ENCODE results near the gene LZTR1. TPM values are rescaled to one million over a fixed set of nuclear protein-coding genes. Genes with fewer than 3 reads are reported as not detected.

Gene LZTR1
- polyA plus RNA-seq, 10 donors: 28.8 to 45.0 (median 35.1) TPM

GRCh38 chr22:20948989-20949388 is 33.1 kb upstream of the LZTR1 start:
- no peak for DNase-seq

GRCh38 chr22:20949698-20950183 is 32.4 kb upstream of the LZTR1 start:
- DNase-seq: no peak

- no peak for DNase-seq
These were observed 30.8 kb upstream of the LZTR1 start for GRCh38 chr22:20951151-20951931.

GRCh38 chr22:20951932-20952380 is 30.1 kb upstream of the LZTR1 start:
- no peak for DNase-seq

- DNase-seq: peak in 1 of 3 donors; percentile 39
These were observed 29.4 kb upstream of the LZTR1 start for GRCh38 chr22:20952544-20953341.

- DNase-seq: no peak
These were observed 28.8 kb upstream of the LZTR1 start for GRCh38 chr22:20953342-20953608.

- no peak for DNase-seq
These were observed 28.2 kb upstream of the LZTR1 start for GRCh38 chr22:20953668-20954500.

GRCh38 chr22:20955548-20955947 is 26.5 kb upstream of the LZTR1 start:
- no peak for DNase-seq

GRCh38 chr22:20956258-20957101 is 25.6 kb upstream of the LZTR1 start:
- peak in 2 of 3 donors; percentile 26 to 36 for DNase-seq

GRCh38 chr22:20957102-20957682 is 24.9 kb upstream of the LZTR1 start:
- DNase-seq: peak in 1 of 3 donors; percentile 50

GRCh38 chr22:20957683-20958431 is 24.2 kb upstream of the LZTR1 start:
- DNase-seq: no peak

GRCh38 chr22:20959578-20960461 is 22.3 kb upstream of the LZTR1 start:
- DNase-seq: no peak

- DNase-seq: no peak
These were observed 21.5 kb upstream of the LZTR1 start for GRCh38 chr22:20960609-20961008.

GRCh38 chr22:20962491-20962945 is 19.6 kb upstream of the LZTR1 start:
- DNase-seq: no peak

- DNase-seq: no peak
These were observed 18.7 kb upstream of the LZTR1 start for GRCh38 chr22:20963201-20964052.

GRCh38 chr22:20964090-20964798 is 17.9 kb upstream of the LZTR1 start:
- no peak for DNase-seq

- no peak for DNase-seq
These were observed 17.3 kb upstream of the LZTR1 start for GRCh38 chr22:20964799-20965103.
